NCI-H1436 treated with DMSO at 0.1 percent for 48 hours (cell line): Measurements from ENCODE around the gene CCDC187.

Source experiments
- DNase-seq: peaks from one replicate; lab custom pipeline; 2025; lab: John Stamatoyannopoulos, UW

Gene CCDC187

GRCh38 chr9:136206602-136207275 lies 97.2 kb downstream of the CCDC187 start:
- no peak for DNase-seq

GRCh38 chr9:136205707-136205992 lies 98.2 kb downstream of the CCDC187 start:
- DNase-seq = no peak

GRCh38 chr9:136204838-136205706 lies 98.8 kb downstream of the CCDC187 start, which contains the start of gene LHX3:
TSS of gene LHX3 (minus strand) at chr9:136205128. CDS start at chr9:136205012, 116 bp downstream.
- no peak for DNase-seq

GRCh38 chr9:136204145-136204805 lies 99.6 kb downstream of the CCDC187 start:
- DNase-seq = no peak

GRCh38 chr9:136203408-136204144 lies 100.3 kb downstream of the CCDC187 start:
- DNase-seq = no peak

GRCh38 chr9:136202454-136203407 lies 101.2 kb downstream of the CCDC187 start:
- no peak for DNase-seq

GRCh38 chr9:136201609-136202453 lies 102.1 kb downstream of the CCDC187 start:
- no peak for DNase-seq

- no peak for DNase-seq
These were observed 102.7 kb downstream of the CCDC187 start for GRCh38 chr9:136201174-136201573.

GRCh38 chr9:136200424-136200823 lies 103.5 kb downstream of the CCDC187 start:
- no peak for DNase-seq
